ENCODE data around the gene SEPTIN1. TPM values are rescaled to one million over a fixed set of nuclear protein-coding genes. Genes with fewer than 3 reads are reported as not detected.

The SEPTIN1 gene
- total and polyA plus RNA-seq, 2 donors (not counting 3 experiments of a cell fraction or from before 2014, with no cell fraction given): 0.07 to 0.75 TPM

- Histone ChIP-seq H3K9ac (replicated peaks; ENCODE audit: extremely low read depth, insufficient read depth, low read length) (no peak overlapping the region), H4K20me1 (replicated peaks; ENCODE audit: control insufficient read depth, extremely low read depth, insufficient read depth, low read length) (no peaks in the 10 kb centered on the region), H2AFZ (ENCODE audit: low read depth, low read length) (no peak overlapping the region), H3K79me2 (ENCODE audit: control insufficient read depth, insufficient read depth, low read length) (peaks cover 33% of the 10 kb centered on the region), H3K4me2 (ENCODE audit: insufficient read depth, low read length) (no peak overlapping the region), H3K4me3 (replicated peaks in 1 of 3; ENCODE audit: insufficient read depth in 1 of 3, low read depth in 1 of 3, low read length in 3 of 3) (no peak overlapping the region), H3K9me1 (replicated peaks; ENCODE audit: control insufficient read depth, extremely low read depth, insufficient read depth, low read length) (no peaks in the 10 kb centered on the region), H3K9me3 (replicated peaks; ENCODE audit: control insufficient read depth, insufficient read depth, low read length) (no peaks in the 10 kb centered on the region), H3K36me3 (ENCODE audit: control insufficient read depth in 2 of 2, extremely low read depth in 1 of 2, insufficient read depth in 2 of 2, low read length in 2 of 2) (peaks cover 0 to 30% of the 10 kb centered on the region in 2 experiments), H3K27me3 (ENCODE audit: control insufficient read depth in 2 of 2, insufficient read depth in 2 of 2, low read length in 2 of 2) (no peaks in the 10 kb centered on the region), H3K27ac (ENCODE audit: insufficient read depth, low read depth, low read length) (no peak overlapping the region), H3K4me1 (ENCODE audit: control insufficient read depth, extremely low read depth, insufficient read depth, low read length) (peaks cover 18% of the 10 kb centered on the region)
- CTCF ChIA-PET: no interaction called here
- POLR2A ChIA-PET: no interaction called here
- FAIRE-seq (no peak), DNase-seq (ENCODE audit: low read depth, low spot score) (no peak)
- intact Hi-C loops (cut with micrococcal nuclease) (no loop called here), dilution Hi-C loops (cut with MboI; ENCODE audit: extremely low pct_ligation_motif_present, low sequenced_read_pairs) (no loop called here)
- no TSS peak for BruUV-seq (replicated peaks)
- TF ChIP-seq MAX (IDR thresholded peaks at IDR 0.05; ENCODE audit: insufficient read depth, insufficient read length): no peak
- TF ChIP-seq POLR2A (IDR thresholded peaks at IDR 0.05; ENCODE audit: low read depth, low read length): no peak
- no peak for TF ChIP-seq EZH2 (IDR thresholded peaks at IDR 0.05; ENCODE audit: borderline replicate concordance, low read depth, low read length, severe bottlenecking)
Observed at GRCh38 chr16:30357715-30358576, 24.4 kb downstream of the SEPTIN1 start.

DNA sequence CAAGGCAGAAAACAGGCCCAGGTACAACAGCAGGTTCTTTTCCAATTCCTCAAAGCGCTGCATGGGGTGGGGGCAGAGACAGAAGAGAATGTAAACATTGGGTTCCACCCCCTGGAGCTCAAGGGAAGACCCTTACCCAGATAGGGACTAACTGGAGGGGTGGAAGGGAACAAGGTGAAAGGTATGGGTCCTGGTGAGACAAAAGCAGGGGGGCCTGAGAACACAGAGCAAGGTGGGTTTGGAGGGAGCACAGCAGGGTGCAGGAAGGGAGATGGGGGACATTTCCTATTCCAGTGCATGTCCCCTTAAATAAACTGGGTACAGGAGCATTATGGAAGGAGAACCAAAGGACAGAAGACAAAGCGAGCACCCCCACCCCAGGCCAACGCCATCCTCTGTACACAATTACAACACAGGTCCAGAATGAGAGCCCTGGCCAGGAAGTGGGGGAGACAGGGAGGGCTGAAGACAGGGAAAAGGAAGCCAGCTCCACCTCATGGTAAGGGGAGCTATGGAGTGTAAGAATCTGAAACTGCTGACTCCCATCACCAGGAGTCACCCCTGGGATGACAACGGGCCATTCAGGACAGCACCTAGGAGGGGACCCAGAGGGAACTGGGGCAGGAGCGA is 25.2 kb downstream of the SEPTIN1 start:
- H3K4me3 ChIP-seq (replicated peaks in 1 of 3; ENCODE audit: insufficient read depth in 1 of 3, low read depth in 1 of 3, low read length in 3 of 3): no peak overlapping the region
- no peak overlapping the region for H3K27ac ChIP-seq (ENCODE audit: insufficient read depth, low read depth, low read length)
- peaks cover 25% of the 10 kb centered on the region for H3K4me1 ChIP-seq (ENCODE audit: control insufficient read depth, extremely low read depth, insufficient read depth, low read length)
- no peak overlapping the region for H3K9ac ChIP-seq (replicated peaks; ENCODE audit: extremely low read depth, insufficient read depth, low read length)
- ChIA-PET POLR2A (interaction anchor here (0.6 kb wide), 1 partner anchor 18 kb away, joined by 5 read pairs; no protein-coding TSS in a partner anchor), CTCF (interaction anchor here (0.6 kb wide), 1 partner anchor 14 kb away, joined by 3 read pairs; the partner anchor contains the start of gene TBC1D10B)
- H3K9me1 ChIP-seq (replicated peaks; ENCODE audit: control insufficient read depth, extremely low read depth, insufficient read depth, low read length): no peaks in the 10 kb centered on the region
- H3K79me2 ChIP-seq (ENCODE audit: control insufficient read depth, insufficient read depth, low read length): peaks cover 29% of the 10 kb centered on the region
- H4K20me1 ChIP-seq (replicated peaks; ENCODE audit: control insufficient read depth, extremely low read depth, insufficient read depth, low read length): no peaks in the 10 kb centered on the region
- peaks cover 0 to 30% of the 10 kb centered on the region in 2 experiments for H3K36me3 ChIP-seq (ENCODE audit: control insufficient read depth in 2 of 2, extremely low read depth in 1 of 2, insufficient read depth in 2 of 2, low read length in 2 of 2)
- FAIRE-seq (no peak), DNase-seq (ENCODE audit: low read depth, low spot score) (no peak)
- no TSS peak for BruUV-seq (replicated peaks)
- no peaks in the 10 kb centered on the region for H3K27me3 ChIP-seq (ENCODE audit: control insufficient read depth in 2 of 2, insufficient read depth in 2 of 2, low read length in 2 of 2)
- H3K9me3 ChIP-seq (replicated peaks; ENCODE audit: control insufficient read depth, insufficient read depth, low read length): no peaks in the 10 kb centered on the region
- TF ChIP-seq GATA2 (IDR thresholded peaks at IDR 0.05; ENCODE audit: insufficient read depth, insufficient read length, low read depth, low read length) (no peak), EZH2 (IDR thresholded peaks at IDR 0.05; ENCODE audit: borderline replicate concordance, low read depth, low read length, severe bottlenecking) (no peak), FOS (IDR thresholded peaks at IDR 0.05; ENCODE audit: borderline replicate concordance, insufficient read depth, low read length) (no peak), MYC (IDR thresholded peaks at IDR 0.05; ENCODE audit: low read depth, low read length) (no peak), POLR2A (IDR thresholded peaks at IDR 0.05; ENCODE audit: low read depth, low read length) (no peak), JUN (IDR thresholded peaks at IDR 0.05; ENCODE audit: borderline replicate concordance, insufficient read depth, insufficient read length, low read depth) (no peak), MAX (IDR thresholded peaks at IDR 0.05; ENCODE audit: insufficient read depth, insufficient read length) (no peak), POLR2AphosphoS5 (IDR thresholded peaks at IDR 0.05; ENCODE audit: insufficient read depth, low read depth, low read length) (no peak)
- TF ChIP-seq, protein P1, sequence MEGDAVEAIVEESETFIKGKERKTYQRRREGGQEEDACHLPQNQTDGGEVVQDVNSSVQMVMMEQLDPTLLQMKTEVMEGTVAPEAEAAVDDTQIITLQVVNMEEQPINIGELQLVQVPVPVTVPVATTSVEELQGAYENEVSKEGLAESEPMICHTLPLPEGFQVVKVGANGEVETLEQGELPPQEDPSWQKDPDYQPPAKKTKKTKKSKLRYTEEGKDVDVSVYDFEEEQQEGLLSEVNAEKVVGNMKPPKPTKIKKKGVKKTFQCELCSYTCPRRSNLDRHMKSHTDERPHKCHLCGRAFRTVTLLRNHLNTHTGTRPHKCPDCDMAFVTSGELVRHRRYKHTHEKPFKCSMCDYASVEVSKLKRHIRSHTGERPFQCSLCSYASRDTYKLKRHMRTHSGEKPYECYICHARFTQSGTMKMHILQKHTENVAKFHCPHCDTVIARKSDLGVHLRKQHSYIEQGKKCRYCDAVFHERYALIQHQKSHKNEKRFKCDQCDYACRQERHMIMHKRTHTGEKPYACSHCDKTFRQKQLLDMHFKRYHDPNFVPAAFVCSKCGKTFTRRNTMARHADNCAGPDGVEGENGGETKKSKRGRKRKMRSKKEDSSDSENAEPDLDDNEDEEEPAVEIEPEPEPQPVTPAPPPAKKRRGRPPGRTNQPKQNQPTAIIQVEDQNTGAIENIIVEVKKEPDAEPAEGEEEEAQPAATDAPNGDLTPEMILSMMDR (IDR thresholded peaks at IDR 0.05; ENCODE audit: extremely low read depth in 1 of 2, insufficient read depth in 1 of 2, low read depth in 1 of 2, low read length in 2 of 2): no peak
- intact Hi-C loops (cut with micrococcal nuclease): no loop called here
- H3K4me2 ChIP-seq (ENCODE audit: insufficient read depth, low read length): no peak overlapping the region
- dilution Hi-C loops (cut with MboI; ENCODE audit: extremely low pct_ligation_motif_present, low sequenced_read_pairs): no loop called here
- H2AFZ ChIP-seq (ENCODE audit: low read depth, low read length): no peak overlapping the region

All from endothelial cell of umbilical vein (primary cell).